ENCODE results near the gene CDH22.

The CDH22 gene

DNA sequence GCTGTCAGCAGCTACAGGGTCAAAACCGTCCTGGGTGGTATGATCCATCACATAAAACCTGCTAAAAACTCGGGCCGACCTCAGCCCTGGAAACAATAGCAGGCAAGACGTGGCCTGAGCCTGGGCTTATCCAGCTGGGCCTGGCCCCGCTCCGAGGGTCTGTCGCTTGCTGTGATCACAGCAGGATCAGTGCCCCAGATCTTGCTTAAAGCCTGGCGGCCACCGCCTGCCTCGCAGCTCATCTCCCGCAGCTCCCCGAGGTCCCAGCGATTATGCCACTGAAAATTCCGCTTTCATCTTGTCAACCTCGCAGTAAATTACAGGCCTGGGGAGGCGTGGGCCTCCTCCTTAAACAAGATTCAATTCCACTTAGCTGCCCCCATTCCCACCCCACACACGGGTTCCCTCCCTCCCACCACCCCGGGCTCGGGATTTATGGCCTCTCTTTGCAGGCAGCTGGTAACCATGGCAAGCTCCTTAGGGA is 40.1 kb downstream of the CDH22 start:
- no peak for DNase-seq (ENCODE audit: low spot score)

DNA sequence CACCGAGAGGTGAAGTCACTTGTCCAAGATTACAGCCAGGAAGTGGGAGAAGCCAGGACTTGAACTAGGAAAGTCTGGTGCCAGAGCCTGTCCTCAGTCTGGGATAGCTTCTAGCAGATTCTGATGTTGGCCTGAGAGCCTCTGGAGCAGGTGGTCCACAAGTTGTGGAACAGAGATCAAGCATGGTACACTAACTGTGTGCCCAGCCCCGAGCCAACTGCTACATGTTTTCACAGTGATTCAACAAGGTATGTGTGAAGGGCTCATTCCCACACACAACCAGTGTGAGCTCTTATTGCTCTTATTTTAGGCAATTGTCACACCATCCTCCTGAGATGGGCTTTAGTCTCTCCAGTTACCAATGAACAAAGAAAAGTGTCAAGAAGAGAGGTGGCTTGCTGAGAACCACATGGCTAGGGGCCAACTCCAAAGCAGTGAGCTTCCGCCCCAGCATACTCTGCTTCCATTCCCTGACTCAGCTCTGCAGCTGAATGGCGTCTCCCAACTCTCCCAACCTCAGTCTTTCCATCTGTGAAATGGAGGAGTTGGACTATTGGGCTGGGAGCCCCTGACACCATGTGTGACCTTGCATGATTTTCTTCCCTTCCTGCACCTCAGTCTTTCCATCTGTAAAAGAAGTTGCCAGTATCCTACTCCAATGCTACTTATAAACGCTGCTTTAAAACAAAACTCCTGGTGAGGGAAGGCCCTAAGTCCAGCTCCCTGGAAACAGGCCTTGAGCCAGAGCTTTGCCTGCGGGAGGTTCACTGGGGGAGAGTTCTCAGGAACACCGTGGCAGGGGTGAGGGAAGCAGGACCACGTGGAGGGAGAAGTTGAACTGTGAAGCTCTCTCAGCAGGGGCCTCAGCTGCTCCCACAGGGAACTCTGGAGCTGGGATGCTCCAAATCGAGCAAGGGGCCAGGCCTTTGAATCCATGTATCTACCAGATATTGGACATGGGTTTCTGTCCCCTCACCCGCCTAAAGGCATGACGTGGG is 40.9 kb downstream of the CDH22 start:
- DNase-seq (ENCODE audit: low spot score), result no peak

DNA sequence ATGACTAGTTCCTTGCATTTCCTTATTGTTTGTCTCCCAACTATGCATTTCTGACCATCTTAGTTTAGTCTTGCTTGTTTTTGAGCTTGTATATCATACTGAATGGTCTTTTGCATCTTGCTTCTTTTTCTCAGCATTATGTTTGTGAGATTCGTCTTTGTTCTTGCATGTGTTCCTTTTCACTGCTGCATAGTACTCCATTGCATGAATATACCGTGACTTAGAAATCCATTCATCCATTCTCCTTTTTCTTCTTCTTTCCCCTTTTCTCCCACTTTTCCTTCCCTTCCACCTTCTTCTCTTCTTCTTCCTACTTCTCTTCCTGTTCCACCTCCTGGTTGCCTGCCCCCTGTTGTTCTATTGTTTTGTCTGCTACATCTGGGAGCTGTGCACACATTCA is 42.8 kb downstream of the CDH22 start:
- DNase-seq (ENCODE audit: low spot score), result no peak

DNA sequence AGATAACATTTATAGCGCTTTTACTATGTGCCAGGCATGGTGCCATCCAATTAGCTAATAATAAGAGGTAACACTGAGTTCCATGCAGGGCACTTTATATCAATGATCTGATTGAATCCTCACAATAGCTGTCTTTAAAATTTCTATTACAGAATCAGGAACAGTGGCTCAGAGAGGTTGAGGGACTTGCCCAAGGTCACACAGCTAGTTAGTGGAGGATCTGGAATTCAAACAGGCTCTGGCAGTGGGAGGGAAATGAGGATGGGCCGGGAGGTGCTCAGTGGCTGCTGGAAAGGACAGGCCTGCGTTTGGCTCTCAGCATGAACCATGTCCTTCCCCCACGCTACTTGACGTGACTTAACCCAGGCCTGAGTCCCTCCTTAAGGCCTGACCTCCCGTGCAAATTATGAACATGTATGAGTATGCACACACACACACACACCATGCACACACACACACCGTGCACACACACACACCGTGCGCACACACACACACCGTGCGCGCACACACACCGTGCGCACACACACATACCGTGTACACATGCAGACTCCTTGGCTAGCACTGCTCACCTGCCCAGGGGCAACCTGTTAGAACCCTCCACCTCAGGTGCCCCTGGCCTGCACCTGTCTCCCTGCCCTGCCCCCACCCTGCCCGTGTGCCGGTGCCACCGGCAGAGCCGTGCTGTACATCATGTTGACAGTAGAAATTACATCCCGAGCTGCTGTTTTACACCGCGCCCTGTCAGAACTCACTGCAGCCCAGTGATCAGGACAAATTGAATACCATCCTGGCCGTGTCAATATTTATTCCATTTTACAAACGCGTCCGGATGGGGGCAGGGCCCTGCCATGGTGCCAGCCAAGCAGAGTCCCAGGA is 43.7 kb downstream of the CDH22 start:
- DNase-seq (ENCODE audit: low spot score), result no peak

DNA sequence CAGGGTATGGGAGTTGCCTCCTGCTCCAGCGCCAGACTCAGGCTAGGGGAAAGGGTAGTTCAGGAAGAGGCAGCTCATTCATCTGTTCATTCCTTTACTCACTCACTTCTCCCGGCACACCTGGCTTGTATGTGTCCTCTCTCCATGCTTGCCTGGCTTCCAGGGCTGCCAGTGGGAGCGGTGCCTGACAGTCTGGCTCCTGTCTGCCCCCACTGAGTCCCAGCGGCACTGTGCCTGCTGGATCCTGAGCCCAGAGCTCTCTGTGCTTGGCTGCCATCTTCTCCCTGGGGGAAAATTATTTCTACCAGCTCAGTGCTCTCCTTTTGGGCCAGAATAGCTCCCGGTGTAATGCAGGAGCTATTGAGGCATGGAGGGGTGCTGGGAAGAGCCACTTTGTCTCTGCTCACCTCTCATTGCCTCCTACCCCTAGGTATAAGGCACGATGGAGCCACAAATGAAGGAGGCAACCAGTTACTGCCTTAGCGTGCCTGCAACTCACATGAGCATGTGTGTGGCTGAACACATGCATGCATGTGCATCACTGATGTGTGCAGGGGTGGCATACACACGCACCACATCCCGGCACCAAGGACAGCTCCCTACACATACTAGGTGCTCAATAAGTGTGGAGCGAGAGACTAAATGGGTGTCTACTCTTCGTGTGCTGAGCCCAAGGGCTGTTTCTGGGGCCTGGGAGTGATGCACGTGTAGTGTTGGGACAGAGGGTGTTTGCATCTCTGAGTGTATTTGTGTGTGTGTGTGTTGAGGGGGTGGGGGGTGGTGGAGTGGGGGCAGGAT is 46.6 kb downstream of the CDH22 start:
- no peak for DNase-seq (ENCODE audit: low spot score)

DNA sequence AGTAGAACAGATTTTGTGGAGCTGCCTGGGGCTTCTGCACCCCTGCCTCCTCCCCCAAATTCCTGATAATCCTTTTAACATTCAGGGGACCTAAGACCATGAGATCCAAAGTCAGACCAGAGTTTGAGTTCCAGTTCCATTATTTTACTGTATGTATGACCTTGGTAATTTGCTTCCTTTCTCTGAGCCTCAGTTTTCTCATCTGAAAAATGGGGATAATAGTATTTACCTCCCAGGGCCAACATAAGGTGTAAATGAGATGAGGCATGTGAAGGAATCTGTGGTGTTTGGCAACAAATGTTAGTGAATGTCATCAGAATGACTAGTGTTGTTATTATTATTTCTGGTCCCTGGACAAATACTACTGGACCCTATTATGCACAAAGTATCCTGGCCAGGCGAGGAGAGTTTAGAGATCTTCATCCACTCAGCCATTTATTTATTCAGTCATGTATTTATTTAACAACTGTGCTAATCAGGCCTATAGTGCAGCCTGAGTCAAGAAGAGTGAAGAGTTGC is 47.3 kb downstream of the CDH22 start:
- no peak for DNase-seq (ENCODE audit: low spot score)

DNA sequence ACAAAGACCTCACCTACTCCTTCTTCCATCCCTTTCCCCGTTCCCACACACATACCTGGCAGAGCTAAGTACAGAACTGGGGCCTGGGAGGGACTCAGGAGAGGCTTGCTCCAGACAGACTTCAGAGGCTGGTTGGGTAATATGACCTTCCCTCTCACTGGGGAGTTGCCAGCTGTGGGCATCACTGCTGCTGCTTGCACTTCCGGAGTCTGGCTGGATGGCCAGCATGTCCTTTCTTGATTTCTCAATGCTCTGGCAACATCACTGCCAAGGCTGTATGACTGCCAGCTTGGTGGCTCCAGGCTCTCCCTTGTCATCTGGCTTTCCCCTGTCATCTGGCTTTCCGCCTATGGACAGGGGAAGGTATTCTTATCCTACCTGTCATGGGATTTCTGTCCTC is 47.8 kb downstream of the CDH22 start:
- DNase-seq (ENCODE audit: low spot score), result no peak

DNA sequence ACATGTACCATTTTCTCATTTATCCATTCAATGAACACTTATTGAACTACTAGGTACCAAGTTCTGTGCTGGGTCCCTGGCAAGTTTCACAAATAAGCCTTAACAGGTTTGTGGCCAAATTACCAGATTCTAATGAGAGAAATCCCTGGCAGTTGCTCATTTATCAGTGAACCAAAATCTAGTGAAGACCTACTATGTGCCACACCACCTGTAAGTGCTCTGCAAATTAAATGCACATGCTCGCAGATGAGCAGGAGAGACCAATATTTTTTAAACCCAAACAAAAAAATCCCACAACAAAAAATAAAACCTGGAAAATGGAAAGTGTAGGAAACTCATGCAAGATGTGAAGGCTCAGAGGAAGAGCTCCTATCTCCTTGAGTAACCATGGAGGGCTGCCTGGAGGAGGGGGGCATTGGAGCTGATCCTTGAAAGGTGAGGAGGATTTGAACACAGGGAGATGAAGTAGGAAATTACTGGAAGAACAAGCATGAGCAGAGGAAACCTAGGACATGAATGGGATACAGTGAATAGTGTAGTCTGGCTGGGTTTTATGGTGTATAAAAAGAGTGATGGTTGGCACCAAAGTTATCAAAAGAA is 48.9 kb downstream of the CDH22 start:
- no peak for DNase-seq (ENCODE audit: low spot score)

DNA sequence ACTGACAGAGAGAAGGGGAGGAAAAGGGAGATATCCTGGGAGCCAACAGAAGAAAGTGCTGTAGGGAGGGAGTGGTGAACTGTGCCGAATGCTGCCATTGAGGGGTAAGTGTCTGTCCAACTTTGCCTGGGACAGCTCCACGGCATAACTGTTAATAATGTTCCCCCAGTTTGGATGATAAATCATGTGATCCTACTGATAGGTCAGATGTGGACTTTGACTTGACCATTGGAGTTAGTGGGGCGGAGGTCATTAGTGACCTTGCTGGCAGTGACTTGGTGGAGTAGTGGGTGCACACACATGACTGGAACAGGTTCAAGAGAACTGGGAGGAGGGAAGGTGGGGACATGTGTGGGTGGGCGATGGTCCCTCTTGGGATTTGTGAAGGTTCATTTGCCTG is 50.4 kb downstream of the CDH22 start:
- no peak for DNase-seq (ENCODE audit: low spot score)

DNA sequence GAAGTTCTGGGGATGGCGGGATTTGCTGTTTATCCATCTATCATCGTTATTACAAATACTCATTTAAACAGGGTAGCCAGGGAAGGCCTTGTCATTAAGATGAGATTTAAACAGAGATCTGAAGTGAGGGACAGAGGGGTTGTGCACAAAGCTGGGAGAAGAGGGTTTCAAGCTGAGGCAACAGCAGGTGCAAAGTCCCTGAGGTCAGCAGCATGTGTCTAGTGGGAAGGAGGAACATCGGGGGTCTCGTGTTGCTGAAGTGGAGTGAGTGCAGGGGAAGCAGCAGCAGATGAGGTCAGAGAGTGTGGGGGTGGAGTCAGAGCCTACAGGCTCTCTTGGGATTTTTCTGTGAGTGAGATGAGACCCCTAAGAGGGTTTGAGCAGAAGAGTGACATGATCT is 52.0 kb downstream of the CDH22 start:
- no peak for DNase-seq (ENCODE audit: low spot score)

DNA sequence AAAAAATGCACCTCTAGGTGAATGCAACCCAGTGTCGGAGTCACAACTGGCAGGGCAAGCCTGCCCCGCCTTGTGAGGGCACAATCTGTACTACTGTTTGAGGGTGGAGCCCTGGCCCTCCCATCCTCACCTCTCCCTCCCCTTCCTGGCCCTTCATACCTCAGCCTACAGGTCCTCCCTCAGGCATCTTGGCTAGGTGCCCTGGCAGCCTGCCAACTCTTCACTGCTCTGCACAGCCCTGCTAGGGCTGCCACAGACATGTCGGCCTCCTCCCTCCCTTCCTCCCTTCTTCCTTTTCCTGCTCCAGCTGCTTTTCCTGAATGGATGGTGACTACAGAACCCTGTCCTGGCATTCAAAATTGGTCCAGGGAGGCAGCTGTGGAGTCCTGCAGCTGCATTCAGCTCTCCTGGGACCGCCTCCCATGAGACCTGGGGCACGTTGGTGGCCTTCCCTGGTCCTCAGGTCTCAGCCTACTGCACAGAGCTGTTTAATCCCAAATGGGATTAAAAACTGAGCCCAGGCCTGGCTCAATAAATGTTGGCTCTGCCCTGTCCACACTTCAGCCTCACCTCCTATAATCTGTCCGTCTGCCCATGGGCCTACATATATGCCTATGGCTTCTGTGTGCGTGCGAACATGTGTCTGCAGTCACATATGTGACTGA is 52.7 kb downstream of the CDH22 start:
- DNase-seq (ENCODE audit: low spot score), result peak; percentile 22

DNA sequence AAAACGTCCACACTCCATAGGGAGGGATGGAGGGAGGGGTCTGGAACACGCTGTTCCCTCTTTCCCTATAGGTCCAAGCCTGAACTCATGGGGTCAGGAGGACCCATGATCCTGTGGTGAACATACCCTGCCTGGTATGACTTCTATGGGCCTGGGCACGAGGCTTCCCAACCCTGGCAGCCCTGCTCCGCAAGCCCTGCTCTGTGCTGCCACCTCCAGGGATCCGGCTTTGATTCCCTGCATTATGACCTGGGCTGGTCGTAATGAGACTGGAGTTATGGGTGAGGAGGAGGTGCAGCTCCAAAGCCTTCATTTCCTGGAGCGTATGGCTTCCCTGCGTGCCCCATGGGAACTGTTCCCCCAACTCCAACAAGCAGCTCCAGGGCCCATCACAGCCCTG is 54.9 kb downstream of the CDH22 start:
- DNase-seq (ENCODE audit: low spot score), result no peak

DNA sequence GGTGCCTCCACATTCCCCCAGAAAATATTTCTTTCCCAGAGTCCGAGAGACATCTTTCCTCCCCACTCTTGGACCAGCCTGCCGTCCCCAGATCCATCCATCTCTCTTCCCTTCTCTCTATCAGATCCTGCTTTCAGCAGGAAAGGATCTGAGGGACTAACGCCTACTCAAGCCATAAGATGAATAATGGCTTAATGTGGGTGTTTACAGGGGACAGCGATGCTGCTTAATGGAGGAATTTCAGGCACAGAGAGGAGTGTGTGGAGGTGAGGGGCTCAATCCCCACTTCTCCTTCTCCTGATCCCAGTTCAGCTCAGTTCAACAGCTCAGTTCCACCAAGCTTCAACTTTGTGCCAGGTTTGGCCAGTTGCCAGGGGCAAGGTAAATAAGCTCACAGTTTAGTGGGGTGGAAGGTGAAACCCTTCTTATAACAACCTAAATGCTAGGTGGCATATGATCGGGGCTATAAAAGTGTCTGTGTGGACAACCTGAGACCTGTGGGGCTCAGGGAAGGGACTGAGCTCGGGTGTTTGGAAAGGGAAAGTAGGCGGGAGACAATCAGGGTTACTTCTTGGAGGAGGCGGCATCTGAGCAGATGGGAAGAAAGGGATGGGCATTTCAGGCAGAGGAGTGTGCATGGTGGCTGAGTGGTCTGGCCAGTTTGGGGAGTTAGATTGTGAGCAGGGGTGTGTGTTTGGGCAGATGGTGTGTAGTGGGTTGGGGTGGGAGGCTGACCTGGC is 55.8 kb downstream of the CDH22 start:
- no peak for DNase-seq (ENCODE audit: low spot score)

DNA sequence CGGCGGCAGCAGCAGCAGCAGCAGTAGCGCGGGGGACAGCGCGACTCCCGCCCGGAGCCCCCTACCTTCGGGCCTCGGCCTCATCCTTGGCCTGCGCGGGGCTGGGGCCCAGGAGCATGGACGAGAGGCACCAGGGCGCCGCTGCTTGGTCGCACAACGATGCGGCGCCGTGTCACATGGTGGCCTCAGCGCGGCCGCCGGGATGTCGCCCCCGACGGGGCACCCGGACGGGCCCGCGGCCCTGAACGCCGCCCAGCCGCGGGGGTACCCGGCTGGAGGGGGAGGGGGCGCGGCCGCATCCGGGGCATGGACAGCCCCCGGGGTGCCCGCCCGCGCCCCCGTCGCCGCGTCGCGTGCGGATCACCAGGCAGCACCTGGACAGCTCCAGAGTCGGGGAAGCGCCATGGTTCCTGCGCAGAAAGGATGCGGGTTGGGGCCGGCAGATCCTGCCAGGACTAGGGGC is 57.1 kb downstream of the CDH22 start:
- DNase-seq (ENCODE audit: low spot score), result no peak

DNA sequence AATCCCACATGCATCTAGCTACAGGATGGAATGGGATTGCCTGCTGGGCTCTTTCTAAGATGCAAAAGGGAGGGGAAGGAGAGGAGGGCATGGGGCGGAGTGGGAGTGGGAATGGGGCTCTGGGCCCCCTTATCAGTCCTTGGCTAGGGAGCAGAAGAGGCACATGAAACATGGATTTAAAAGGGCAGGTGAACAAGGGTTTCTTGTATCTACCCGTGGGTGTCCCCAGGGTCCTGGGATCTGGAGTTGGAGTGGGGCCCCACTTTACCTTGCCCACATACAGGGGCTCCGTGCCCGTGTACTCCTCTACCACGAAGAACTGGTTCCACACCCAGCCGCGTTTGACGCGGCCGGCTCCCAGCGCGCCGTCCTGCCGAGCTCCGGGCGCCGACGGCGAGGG is 57.5 kb downstream of the CDH22 start:
- no peak for DNase-seq (ENCODE audit: low spot score)

DNA sequence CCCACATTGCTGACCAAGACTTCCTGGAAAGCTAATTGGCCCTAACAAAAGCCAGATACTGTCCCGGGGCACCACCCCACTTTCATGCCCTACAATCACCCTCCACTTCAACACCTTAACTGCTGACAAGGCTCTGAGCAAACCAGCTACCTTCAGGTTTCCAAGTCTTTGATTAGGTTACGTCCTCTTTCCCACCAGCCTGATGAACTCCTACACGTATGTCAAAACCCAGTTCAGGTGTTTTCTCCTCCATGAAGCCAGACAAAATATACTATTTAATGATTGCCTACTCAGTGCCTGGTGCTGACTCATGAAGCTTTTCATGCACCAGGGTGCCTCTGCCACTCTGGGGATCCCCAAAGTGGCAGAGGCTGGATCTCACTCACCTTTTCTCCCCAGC is 58.6 kb downstream of the CDH22 start:
- DNase-seq (ENCODE audit: low spot score), result no peak

DNA sequence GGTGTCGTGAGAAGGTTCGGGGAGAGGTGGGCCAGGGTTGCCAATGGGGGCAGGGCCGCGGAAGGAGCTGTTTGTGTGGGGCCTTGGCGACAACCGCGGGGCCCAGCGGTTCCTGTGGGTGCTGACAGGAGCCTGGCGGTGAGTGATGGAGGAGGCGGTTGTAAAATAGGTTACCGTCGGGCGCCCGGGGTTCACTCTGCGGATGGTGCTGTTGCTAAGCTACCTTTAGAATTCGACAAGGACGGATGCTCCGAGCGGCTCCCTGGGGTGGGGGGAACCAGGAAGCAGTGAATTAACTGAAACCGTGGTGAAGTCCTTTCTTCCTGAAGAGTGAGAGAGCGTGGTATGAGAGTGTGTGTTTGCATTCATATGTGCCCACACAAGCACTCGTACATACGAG is 61.7 kb downstream of the CDH22 start:
- DNase-seq (ENCODE audit: low spot score), result no peak

DNA sequence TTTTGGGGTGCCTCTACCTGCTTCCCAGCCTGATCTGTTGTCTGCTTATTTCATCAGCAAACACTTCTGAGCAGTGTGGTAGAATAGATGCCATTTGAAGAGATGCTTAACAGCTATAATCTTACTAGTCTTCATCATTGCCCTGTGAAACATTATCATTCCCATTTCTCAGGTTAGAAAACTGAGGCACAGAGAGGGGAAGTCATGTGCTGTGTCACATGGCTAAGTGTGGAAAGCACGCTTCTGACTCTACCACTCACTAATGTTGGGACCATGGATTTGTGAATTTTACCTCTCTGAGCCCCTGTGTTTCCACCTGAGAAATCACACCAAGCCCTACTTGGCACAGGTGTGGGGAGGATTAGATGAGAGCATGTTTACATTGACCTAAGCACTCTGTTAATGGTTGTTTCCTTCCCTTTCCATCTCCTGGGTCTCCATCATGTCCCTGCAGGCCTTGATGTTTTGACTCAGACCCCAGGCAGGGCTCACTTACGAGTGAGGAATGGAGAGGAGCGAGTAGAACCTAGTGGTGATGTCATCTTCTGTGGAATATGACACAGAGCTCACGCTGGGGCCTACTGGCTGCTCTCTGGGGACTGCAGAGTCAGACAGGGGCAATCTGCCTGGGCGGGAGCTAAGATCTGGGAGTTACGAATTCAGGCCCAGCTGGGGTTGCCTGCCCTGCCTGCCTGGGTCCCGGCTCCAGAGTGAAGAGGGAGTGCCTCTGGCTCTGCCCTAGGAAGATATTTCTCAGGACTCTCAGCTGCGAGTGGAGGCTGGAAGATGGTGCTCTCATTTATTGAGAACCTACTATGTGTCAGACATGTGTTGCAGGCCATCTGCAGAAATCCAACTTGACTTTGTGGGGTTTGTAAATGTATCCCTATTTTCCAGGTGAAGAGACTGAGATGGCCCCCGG is 64.3 kb downstream of the CDH22 start:
- no peak for DNase-seq (ENCODE audit: low spot score)

DNA sequence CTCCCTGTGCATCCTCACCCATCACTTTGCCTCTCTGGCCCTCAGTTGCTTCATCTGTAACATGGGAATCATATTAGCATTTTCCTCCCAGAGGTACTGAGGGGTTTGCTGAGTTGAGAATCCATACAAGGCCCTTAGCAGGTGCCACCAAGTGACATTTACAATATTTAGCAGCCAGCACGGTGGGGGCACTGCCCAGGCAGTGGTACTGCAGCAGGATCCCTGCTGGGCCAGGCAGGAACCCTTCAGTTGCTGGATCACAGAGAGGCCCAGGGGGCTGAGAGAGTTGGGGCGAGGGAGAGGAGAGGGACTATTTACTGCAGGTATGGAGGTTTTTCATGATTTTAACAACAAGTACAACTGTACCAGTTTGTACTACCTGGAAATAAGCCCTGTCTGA is 65.9 kb downstream of the CDH22 start:
- DNase-seq (ENCODE audit: low spot score), result no peak
